ENCODE measurements around the gene OSM.

- TF ChIP-seq CTCF (IDR thresholded peaks at IDR 0.05) (no peak), POLR2A (IDR thresholded peaks at IDR 0.05) (no peak)
Measured at GRCh38 chr22:30290342-30291057, 23.8 kb upstream of the OSM start.
